Mammary epithelial cell (primary cell): ENCODE measurements around the gene OGA.

Experiments used
- EZH2 ChIP-seq: IDR thresholded peaks from 2 replicates; pipeline ENCODE4 v1.6.1; 2012; ENCODE audit warnings: low read length, inconsistent platforms, borderline replicate concordance
- TF ChIP-seq, protein P1 (sequence below), 2 donors: IDR thresholded peaks in 1 of 2; conservative IDR thresholded peaks in 1 of 2; 2 replicates each; pipeline ENCODE4 v1.5.1; 2011 to 2012; ENCODE audit warnings: inconsistent platforms in 2 of 2, low read length in 2 of 2, mild to moderate bottlenecking in 2 of 2, control low read depth in 1 of 2, low read depth in 1 of 2; ENCODE audit not compliant: insufficient read depth in 1 of 2; ENCODE audit errors: extremely low read depth in 1 of 2

DNA sequence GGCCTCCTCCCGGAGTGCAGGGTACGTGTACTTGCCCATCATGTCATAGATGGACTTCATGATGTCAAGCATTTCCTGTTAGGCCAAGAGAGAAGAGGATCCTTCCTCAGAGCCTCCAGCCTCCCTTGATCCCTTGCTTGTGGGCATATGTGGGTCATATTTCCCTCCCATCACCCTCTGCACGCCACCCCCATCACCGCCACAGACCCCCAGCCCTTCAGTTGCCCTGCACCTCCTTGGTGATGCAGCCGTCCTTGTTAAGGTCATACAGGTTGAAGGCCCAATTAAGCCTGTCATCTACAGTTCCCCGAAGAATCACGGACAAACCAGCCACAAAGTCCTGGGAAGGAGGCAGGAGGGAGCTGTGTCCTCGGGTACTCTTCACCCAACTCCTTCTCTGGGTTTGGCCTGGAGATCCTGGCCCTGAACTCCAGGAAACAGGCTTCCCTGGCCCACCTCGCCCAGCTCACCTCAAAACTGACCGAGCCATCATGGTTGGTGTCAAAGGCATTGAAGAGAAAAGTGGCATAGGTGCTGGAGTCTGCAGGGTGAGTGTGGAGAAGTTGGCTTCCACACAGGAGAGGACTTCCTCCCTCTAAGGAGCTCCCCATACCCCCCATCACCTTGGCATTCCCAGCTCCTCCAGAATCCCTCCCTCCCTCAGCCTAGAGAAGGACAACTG, 9.8 kb upstream of the OGA start:
- no peak for TF ChIP-seq EZH2
- TF ChIP-seq, protein P1, sequence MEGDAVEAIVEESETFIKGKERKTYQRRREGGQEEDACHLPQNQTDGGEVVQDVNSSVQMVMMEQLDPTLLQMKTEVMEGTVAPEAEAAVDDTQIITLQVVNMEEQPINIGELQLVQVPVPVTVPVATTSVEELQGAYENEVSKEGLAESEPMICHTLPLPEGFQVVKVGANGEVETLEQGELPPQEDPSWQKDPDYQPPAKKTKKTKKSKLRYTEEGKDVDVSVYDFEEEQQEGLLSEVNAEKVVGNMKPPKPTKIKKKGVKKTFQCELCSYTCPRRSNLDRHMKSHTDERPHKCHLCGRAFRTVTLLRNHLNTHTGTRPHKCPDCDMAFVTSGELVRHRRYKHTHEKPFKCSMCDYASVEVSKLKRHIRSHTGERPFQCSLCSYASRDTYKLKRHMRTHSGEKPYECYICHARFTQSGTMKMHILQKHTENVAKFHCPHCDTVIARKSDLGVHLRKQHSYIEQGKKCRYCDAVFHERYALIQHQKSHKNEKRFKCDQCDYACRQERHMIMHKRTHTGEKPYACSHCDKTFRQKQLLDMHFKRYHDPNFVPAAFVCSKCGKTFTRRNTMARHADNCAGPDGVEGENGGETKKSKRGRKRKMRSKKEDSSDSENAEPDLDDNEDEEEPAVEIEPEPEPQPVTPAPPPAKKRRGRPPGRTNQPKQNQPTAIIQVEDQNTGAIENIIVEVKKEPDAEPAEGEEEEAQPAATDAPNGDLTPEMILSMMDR (conservative IDR thresholded peaks at IDR 0.05 in 1 of 2, IDR thresholded peaks at IDR 0.05 in 1 of 2; ENCODE audit: extremely low read depth in 1 of 2, insufficient read depth in 1 of 2, low read depth in 1 of 2, low read length in 2 of 2): no peak
